Lung microvascular endothelial cell (primary cell): ENCODE data around the gene NGDN. TPM values are rescaled to one million over a fixed set of nuclear protein-coding genes. Genes with fewer than 3 reads are reported as not detected.

ENCODE experiments used
- DNase-seq, 2 donors: peaks; one replicate each; pipeline versions ENCODE4 v3.0.0 to v3.0.0-alpha.2; 2010; ENCODE audit warnings: low read depth in 2 of 2
- total RNA-seq: library from RNA; depleted of rRNA; stranded (reverse); fragments of >200 nt; gene quantifications from 2 replicates; pipeline ENCODE4 v1.2.1, GENCODE V29; 2014

Gene NGDN
- total RNA-seq, 1 donor from 2014 or later: 46.8 TPM

DNA sequence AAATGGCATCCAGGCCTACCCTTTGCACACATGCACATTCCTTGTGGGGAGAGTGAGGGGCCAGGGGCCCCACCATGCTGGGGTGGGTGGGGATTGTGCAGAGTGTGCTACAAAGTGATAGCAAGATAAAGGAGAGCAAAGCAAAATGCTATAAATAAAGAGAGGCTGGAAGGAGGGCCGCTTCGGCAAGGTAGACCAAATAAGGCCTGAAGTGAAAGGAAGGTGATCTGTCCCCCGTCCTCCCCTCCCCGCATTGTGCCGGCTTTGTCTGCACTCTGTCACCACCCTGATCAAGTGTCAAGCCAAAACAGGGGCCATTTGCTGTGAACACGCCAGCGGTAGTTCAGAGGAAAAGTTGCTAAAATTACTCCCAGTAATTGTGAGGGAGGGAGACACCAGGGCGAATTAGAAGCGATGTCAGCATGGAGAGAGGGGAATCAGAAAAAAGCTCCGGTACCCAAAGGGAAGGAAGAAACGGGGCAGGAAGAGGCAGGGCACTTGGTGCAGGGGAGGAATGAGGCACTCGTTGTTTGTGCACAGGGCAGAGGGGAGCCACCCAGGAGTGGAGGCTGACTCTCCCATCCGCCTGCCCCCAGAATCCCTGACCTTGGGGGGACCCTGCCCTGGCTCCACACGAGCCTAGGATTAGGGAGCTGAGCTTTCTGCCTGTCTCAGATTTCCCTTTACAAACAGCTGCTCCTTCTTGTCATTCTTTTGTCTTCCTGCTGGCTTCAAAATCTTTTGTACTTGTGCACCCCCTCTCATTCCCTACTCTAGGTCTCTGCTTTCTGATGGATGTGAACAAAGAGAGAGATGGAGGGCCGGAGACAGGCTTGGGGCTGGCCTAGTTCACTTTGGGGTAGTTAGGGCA is 31.2 kb upstream of the NGDN start:
- DNase-seq: no peak

DNA sequence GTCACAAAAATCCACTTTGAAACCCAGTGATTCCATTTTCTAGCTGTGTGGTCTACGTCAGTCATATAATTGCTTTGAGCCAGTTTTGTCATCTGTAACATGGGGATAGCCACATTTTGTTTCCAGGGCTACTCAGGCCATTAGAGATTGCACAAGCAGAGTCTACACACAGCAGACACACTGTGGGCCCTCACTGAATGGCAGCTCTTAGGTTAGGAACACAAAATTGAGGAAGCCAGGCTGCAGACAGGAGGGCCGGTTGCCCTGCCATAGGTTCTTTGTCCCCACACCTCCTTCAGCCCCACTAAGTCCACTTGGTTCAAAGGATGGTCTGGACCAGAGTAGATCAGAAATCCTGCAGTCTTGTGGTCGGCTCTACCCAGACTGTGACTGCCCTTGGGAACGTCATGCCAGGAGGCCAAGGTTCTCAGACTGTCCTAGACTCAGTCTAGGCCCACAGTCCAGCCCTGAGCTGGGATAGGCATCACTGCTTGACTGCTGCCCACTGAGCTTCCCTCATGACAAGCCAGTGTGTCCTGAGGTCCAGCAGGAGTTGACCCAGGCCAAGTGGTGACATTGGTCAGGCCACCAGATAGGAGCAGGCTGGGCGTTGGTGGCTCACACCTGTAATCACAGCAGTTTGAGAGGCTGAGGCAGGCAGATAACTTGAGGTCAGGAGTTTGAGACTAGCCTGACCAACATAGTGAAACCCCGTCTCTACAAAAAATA is 30.2 kb upstream of the NGDN start:
- no peak for DNase-seq

DNA sequence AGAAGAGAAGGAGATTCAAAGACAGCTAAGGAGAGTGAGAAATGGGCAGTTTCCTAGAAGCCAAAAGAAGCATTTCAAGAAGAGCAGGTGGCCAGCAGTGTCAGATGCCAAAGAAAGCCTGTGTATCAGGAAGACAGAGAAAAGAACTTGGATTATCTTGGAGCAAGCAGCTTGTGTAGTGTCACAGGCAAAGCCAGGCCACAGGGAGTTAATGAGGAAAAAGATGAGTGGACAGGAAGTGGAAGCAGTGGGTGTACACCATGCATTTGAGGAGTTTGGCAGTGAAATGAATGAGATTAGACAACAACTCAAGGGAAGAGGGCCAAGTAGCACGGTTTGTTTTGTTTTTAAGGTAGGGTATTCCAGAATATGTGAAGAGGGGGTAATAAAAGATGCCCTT is 28.4 kb upstream of the NGDN start:
- no peak for DNase-seq

DNA sequence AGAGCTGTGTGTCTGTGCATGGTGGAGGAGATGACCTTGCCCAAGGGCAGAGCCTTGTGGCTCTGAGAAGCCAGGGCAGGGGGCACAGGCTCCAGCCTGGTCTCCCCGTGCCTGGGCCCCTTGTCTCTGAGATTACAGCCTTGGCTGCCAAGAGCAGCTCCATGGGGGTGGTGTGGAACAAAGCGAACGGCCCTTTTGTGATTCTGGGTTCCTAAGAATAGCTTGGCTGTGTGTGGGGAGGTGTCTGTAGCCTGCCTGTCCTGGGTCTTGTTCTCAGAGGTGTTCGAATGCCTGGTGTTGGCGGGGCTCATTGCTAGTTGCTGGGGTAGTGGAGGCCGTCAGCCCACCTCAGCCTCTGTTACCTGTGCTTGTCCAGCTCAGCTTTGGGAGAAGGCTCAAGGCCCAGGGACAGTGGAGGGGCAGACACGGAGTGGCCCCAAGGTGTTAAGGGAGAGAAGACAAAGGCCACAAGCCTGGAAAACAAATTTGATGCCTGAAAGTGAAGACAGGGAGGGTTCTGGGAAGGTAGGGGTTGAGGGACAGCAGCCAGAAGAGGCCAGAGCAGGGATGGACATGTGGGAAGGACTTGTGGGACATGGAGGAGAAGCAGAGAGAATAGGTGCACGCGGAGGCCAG is 26.7 kb upstream of the NGDN start:
- DNase-seq: no peak

DNA sequence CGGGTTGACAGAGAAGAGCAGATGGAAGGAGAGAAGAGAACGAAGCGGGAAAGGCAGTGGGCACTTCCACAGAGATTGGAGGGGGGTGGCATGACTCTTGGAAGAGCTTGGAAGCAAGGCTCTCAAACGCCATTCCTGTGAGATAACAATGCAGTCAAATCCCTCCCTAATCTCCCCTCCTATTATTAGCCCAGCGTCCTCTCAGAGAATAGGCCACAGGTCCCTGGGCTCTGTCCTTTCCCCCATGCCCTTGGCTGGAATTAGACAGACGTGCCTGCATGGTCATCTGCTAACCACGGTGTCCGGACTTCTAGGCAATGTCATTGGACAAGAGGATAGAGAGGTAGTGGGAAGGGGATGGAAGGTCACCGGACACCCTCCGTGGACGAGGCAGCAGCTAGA is 26.1 kb upstream of the NGDN start:
- no peak for DNase-seq

DNA sequence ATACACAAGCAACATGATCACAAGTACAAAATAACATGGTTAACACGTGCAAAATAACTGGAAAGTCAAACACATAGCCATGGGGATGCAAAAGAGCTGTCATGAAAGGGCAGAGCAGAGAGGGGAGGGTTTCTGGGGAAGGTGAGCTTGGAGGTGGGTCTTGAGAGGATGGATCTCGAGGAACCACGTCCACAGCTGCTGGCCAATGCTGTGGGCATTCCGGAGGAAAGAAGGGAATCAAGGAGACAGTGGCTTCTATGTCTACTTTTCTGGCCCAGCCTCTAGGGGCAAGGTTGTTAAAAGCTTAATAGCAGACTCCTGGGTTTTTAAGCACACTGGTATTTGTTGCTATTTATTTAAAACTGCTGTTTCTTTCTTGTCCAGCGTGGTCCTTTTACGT is 25.6 kb upstream of the NGDN start:
- no peak for DNase-seq

DNA sequence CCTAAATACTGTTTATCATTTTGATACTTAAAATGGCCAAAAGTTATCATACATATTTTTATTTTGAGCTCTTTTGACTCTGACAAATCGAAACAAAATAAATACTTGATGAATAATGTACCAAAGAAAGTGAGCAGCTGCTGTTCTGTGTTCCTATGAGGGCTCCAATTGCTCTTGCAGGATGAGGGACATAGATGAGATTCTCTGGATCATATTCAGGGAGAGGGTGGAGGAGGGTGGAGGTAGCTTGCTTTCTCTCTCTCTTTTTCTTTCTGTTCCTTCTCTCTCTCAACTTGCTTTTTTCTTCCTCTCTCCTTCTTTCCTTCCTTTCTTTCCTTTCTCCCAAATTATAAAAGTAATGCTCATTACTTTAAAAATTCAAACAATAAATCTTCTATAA is 25.2 kb upstream of the NGDN start:
- no peak for DNase-seq

DNA sequence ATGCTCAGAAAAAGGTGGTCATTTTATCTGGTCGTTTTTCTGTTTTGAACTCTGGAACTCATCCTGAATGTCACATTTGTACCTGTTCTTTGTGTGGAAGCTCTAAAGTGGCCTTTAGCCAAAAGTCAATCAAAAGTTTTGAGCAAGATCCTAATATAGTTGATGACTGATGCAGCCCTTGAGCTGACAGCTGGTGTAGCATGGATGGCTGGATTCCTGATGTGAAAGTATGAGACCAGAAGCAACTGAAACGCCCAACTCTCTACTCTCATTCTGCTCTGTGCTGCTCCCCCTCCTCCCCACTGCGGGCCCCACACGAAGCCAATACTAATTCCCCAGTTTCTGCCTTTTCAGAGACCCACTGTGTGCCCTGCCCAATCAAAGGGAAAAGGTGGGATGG is 23.7 kb upstream of the NGDN start:
- DNase-seq: no peak

DNA sequence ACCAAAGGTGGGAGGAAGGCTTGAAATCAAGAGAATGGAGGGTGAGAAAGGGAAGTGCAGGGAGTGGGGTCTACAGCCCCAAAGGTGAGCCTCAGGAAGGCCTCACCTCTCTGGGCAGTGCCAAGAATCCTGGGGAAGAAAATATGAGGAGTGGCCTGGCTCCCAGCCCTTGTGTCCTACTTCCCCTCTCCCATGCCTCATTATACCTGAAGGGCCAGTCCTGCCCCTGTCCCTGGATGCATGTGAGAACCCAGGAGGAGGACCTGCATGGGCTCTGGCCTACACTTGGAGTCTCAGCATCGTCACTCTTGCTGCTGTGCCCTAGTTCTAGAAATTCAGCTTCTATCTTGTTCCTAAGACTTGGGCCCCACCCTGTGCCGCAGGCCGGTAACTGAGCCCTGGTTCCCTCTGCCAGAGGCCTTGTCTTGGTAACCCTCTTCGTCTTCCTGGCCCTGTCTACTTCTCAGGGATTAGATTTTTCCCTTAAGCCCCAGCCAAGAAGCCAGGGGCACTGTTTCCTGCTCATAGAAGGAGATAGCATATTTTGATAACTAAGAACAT is 23.1 kb upstream of the NGDN start:
- no peak for DNase-seq

DNA sequence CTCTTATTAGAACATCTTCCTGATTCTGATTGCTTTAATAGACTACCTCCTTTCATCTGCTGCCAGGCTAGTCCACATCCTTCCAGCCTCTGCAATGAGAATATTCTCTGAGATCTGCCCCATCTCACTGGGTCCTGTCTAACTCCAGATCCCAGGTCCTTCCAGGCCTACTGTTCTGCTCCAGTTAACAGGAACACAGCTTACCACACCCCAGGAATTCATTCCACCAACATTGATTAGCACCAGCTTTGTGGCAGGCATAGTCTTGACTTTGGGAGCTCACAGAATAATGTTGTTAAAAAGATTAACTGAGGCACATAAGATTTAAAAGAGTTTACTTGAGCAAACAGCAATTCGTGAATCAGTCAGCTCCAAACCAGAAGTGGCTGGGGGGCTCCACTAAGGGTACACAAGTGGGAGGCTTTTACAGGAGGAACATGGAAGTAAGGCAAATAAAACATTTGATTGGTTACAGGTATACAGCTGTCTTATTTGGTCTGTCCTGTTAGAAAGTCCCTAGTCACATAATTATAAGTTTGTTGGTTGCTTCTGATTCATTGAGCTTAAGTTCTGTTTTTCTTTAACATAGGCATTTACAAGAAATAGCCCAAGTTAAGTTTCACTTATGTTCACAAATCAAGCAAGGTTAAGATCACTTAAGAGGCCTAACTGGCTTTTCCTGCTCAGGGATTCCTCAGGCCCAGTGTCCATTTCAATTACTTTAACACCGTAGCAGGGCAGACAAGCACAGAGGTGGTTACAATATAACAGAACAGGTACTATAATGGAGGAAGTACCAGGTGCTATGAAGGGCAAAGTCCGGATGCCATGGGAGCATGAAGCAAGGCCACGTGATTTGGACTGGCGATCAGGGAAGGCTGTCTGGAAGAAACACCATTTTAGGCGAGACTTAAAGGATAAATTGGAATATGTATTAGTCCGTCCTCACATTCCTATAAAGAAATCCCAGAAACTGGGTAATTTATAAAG is 21.8 kb upstream of the NGDN start:
- DNase-seq: no peak

DNA sequence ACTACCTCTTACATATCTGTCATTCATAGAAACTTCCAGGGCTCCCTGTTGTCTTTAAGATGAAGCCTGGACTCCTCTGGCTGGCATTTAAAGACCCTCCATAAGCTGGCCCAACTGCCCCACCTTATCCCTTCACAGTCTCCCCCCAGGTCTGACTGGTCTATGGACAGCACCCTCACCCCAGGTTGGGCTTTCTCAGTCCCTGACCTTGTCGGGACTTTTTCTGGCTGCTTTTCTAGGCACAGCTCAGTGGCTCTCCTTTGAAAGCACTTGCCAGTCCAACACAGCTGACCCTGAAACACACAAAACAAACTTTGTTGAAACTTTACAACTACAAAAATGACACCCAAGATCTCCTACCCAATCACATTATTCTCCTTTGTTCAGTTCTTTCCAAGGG is 20.2 kb upstream of the NGDN start:
- DNase-seq: no peak

DNA sequence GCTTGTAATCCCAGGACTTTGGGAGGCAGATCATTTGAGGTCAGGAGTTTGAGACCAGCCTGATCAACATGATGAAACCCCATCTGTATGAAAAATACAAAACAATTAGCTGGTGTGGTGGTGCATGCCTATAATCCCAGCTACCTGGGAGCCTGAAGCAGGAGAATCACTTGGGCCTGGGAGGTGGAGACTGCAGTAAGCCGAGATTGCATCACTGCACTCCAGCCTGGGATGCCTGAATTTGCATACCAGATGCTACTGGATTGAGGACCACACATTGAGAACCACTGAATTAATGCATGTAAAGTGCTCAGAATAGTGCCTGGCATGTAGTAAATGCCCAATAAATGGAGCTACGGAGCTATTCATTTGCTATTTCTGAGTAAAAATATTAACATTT is 19.1 kb upstream of the NGDN start:
- no peak for DNase-seq

DNA sequence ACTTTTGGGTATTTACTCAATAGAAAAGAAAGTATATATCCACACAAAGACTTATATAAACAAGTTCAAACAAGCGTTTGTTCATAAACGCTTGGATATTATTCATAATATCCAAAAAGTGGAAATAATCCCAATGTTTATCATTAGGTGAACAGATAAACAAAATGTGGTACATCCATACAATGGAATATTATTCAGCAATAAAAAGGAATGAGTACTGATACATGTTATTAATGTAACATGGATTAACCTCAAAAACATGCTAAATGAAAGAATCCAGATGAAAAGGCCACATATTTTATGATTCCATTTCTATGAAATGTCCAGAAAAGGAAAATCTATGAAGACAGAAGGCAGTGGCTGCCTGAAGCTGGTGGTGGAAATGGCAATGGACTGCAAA is 17.3 kb upstream of the NGDN start:
- DNase-seq: no peak

DNA sequence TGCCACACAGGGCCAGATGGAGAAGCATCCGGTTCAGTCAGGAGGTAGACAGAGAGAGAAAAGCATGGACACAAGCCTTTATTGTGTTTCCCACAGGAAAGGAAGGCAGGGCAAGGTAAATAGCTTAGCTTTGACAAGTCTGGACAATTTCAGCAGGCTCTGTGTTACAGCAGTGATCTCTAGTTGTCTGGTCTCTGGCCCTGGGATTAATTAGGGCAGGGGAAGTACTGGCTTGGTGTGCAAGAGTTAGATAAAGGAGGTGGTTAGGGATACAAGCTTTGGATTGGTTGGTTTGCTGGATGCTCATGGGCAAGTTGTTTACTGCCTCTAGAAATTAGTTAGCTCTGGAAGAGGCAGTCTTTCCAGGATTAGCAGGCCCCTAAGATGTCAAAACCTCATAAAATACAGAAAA is 15.1 kb upstream of the NGDN start:
- DNase-seq: no peak

DNA sequence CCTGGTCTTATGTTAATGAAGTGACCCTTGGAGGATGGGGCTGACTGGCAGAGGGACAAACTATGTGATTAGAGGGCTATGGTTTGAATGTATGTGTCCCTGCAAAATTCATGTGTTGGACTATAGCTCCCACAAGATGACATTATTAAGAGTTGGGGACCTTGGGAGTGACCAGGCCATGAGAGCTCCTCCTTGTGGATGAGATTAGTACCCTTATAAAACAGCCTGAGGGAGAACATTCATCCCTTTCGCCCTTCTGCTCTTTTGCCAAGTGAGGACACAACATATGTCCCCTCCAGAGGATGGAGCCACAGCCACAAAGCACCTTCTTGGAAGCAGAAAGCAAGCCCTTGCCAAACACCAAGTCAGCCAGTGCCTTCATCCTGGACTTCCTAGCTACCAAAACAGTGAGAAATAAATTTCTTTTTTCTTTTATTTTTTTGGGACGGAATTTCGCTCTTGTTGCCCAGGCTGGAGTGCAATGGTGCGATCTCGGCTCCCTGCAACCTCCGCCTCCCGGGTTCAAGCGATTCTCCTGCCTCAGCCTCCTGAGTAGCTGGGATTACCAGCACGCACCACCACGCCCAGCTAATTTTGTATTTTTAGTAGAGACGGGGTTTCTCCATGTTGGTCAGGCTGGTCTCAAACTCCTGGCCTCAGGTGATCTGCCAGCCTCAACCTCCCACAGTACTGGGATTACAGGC is 12.5 kb upstream of the NGDN start:
- peak; percentile 7 to 10 for DNase-seq

DNA sequence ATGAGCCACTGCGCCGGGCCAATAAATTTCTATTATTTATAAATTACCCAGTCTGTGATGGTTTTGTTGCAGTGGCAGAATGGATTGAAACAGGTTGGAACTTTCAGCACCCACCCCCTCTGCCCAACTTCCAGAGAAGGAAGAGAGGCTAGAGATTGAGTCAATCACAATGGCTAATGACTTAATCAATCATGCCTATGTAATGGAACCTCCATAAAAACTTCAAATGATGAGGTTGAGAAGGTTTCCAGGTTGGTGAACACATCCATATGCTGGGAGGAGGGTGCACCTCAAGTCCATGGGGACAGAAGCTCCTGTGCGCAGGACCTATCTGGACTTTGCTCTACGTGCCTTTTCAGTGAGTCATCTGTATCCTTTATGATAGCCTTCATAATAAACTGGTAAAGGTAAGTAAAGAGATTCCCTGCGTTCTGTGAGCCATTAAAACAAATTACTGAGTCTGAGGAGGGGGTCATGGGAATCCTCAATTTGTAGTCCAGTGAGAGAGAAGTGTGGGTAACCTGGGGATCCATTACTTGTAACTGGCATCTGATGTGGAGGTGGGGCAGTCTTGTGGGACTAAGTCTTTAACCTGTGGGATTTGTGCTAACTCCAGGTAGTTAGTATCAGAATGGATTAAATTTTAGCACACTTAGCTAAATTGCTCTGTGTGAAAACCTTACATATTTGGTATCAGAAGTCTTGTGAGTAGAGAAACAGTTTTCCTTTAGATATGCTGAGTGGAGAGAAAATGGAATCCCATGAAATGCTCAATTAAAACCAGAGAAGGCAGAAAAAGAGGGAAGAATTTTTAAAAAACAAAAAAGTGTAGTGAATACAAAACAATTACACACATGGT is 11.7 kb upstream of the NGDN start:
- no peak for DNase-seq

DNA sequence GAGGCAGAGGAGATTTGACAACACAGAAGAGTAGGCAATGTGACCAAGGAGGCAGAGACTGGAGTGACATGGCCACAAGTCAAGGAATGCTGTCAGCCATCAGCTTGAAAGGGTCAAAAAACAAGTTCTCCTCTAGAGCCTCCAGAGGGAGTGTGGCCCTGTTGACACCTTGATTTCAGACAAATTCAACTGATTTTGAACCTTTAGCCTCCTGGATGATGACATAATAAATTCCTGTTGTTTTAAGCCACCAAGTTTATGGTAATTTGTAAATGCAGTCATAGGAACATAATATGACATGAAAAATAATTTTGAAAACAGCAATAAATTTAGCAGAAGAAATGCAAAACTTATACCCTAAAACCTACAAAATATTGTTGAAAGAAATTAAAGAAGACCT is 8.5 kb upstream of the NGDN start:
- no peak for DNase-seq

DNA sequence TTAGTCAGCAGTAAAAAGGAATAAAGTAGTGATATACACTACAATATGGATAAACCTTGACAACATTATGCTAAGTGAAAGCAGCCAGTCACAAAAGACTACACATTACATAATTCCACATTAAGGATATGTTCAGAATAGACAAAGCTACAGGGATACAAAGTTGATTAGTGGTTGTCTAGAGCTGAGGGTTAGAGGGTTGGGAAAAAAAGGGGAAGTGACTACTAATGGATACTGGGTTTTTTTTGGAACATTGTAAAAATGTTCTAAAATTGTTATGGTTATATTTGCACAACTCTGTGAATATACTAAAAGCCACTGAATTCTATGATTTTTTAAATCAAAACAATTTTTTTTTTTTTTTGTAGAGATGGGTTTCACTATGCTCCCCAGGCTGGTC is 4.8 kb upstream of the NGDN start:
- no peak for DNase-seq

DNA sequence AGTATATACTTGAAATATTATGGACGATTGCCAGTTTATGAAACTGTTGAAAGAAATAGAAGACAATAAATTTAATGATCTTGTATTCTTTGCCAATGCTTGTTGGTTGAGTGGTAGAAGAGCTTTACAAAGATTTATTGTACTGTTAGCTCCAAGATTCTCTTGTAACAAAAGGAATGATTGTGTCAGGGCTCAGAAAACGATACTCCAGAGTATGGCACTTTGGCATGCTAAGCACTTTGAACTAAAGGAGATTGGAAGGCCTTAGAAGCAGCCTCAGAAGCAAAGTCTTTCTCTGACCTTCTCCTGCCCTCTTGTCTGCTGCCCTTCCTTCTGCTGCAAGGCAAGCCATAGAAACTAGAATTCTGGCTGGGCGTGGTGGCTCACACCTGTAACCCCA is 4.2 kb upstream of the NGDN start:
- DNase-seq: no peak
